Activated effector memory CD4-positive, alpha-beta T cell treated with anti-CD3 and anti-CD28 coated beads, Interleukin-2, amount 50 U/mL, for 16 hours (primary cell): Measurements from ENCODE around the gene BCL7C.

ENCODE experiments used
- DNase-seq: peaks from one replicate; pipeline ENCODE4 v3.0.0-alpha.2; 2020

BCL7C gene

DNA sequence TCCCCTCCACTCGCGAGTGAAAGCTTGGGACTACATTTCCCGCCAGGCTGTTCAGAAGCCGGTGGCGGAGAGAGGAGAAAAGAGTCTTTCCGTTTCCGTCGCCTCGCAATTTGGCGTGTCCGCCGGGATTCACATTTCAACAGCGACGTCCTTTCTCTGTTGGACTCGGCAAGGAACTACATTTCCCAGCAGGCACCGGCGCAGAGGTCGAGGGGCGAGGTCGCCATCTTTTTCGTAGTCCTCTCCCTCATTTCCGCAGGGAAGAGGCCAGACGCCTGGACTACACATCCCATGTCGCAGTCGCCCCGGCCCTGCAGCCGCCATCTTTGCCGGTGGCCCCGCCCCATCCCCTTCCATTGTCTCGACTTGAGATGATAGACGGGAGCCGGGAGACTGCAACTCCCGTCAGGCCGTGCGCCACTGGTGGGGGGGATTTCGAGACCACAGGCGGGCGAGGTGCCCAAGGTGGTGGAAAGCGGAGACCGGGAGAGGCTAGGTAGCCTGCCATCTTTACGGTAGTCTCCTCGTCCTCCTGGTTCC lies 28.6 kb upstream of the BCL7C start:
- peak; percentile 100 for DNase-seq

DNA sequence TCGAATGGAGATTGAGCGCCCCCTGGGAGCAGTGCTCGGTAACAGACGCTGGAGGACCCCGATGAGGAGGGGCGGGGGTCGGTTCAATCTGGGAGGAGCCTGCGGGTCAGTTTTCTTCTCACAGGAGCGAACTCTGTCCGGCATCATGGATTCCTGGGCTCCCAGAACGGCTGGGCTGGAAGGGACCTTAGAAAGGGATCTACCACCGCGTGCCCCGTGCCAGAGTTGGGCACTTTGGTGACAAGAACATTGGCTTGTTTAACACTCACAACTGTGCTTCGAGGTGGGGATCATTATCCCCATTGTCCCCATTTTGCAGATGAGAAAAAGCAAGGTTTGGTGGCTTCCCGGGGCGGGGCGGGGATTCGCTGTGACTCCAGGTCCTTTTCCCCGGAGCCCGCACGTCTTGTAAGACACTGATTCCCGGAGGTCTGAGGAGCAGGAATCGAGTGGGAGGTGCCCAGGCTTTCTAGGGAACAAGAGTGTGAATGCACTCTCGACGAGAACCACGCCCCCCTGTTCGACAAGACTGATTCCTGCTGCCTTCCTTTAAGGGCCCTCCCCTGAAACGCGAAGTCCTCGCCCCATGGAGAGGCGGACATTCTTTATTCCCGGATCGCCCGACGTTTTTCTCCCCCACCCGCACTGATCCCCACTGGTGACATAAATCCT lies 28.0 kb upstream of the BCL7C start:
- peak; percentile 94 for DNase-seq

DNA sequence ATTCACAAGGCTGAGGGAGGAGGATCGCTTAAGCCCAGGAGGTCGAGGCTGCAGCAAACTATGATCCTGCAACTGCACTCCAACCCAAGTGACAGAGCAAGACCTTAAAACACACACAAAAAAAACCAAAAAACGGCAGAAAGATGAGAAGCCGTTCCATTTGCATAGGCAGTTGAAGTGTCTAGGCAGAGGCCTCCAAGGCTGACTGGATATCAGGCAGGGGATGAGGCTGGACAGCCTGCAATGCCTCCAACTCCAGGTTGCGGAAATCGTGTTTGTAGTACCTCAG lies 27.5 kb upstream of the BCL7C start:
- DNase-seq = no peak

DNA sequence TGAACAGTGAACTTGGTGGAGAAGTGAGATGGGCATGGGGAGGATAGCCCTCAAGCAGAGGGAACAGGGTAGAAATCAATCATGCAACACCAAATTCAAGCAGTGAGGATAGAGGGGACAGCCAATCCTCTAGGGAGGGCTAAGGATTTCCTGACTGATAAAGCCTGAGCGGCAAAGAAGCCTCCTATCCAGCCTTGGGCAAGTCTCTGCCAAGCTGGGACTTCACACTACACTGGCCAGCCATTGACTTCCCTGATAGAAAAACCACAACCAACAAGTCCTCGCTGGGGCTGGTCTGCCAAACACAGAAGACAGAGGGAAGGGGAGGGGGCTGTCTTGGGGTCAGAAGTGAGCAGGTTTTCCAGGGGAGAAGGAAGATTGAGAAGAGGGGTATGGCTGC lies 27.0 kb upstream of the BCL7C start:
- no peak for DNase-seq

DNA sequence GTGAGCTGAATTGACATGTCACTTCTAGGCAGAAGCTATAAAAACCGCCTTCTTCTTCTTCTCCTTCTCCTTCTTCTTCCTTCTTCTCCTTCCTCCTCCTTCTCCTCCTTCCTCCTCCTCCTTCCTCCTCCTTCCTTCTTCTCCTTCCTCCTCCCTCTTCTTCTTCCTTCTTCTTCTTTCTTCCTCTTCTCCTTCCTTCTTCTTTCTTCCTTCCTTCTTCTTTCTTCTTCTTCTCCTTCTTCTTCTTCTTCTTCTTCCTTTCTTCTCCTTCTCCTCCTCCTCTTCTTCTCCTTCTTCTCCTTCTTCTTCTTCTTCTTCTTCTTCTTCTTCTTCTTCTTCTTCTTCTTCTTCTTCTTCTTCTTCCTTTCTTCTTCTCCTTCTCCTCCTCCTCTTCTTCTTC lies 24.7 kb upstream of the BCL7C start:
- DNase-seq = no peak

DNA sequence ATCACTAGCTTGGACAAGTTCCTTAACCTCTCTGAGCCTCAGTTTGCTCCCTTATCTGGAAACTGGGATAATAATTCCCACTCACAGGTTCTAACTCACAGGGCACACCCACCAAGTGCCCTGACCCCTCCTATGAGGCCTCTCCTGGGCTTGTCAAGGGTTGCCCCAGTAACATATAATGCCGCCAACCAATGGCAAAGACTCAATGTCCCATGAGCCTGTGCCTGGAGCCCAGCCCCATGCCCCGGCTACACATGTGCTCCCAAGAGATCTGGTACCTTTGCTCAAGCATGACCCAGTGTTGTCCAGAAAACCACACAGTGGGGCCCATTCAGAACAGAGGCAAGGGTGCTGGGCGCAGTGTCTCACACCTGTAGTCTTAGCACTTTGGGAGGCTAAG lies 21.0 kb upstream of the BCL7C start:
- DNase-seq = no peak

DNA sequence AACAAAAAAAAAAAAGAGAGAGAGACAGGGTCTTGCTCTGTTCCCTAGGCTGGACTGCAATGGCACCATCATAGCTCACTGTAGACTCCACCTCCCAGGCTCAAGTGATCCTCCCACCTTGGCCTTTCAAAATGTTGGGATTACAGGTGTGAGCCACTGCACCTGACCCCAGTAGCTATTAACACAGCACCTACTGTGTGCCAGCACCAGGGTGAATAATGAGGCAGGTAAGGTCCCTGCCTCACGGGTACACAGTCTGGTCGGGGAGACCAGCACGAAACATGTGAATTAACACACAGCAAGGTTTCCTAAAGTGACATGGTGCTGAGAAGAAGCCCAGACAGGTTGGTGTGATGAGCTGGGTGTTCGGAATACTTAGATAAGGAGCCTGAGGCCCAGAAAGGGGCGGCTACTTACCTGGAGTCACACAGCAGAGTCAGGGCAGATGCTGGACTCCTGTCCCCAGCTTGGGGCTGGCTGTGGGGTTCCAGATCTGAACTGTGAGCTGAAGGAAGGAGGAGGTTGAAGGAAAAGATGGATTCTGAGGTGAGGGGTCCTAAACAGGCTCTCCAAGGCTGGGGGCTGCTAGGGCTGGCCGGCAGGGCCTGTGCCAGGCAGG lies 19.0 kb upstream of the BCL7C start:
- DNase-seq = no peak

DNA sequence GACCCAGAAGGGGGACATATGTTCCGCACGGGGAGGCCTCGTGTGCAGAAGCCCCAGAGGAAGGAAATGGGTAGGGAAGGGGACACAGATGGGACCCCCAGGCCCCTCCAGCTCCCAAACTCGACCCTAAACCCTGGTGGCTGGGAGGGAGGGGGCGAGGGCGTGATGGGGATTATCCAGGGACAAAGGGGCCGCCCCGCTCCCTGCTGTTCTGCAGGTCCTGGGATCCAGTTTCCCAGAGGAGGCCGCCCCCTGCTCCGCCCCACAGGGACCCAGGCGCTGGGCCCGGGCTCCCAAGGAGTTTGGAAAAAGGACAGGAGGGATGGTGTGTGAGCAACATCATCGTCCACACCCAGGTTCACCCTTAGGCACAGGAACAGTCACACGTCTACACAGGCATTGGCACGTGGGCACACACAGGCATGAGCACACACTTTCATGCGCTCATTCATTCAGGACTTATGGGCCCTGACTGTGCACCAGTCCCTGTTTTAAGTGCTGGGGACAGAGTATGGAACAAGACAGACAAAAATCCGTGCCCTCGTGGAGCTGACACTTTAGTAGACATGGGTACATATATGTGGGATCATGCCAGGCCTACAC lies 16.7 kb upstream of the BCL7C start:
- no peak for DNase-seq

DNA sequence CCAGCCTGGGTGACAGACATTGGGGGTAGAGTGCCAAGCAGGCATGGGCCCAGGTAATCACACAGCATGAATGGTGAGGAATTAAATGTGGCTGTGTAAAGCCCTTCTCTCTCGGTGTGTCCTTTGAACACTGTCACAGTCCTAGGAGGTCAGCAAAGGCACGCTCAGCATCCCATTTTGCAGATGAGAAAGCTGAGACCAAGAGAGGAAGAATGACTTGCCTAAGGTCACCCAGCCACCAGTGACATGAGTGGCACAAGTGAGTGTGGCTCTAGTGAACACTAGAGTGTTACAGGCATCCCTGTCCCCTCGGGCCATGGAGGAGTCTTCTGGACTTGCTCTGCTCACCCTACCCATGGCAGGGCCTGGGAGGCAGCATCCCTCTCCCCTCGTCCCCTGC lies 13.2 kb upstream of the BCL7C start:
- no peak for DNase-seq

DNA sequence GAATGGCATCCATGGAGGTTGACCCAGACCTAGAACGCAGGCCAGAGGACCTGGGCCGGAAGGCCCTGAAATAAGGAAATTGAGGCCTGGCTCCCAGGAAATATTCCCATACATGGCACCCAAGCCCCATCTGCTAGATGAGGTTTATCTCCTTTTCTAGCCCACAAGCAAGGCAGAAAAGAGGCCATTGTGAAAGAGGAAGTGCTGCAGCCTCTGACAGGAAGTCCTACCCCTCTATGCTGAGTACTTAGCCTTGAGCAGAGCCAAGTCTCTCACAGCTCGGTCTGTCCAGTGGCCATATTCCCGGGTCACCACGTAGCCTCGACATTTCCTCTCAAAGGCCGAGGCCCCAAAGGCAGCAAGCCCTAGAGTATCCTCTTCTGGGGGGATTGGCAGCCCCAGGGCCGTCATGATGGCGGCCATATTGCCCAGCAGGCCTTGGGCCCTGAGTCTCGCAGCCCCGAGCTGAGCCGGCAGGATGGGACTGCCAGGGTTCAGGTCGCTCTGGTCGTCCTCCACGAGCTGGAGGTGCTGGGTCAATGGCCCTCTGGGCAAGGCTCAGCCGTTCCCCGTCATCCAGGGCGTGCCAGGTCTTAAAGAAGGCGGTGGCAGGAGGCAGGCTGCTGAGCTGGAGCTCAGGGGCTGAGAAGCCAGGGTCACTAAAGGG lies 10.4 kb upstream of the BCL7C start:
- no peak for DNase-seq

DNA sequence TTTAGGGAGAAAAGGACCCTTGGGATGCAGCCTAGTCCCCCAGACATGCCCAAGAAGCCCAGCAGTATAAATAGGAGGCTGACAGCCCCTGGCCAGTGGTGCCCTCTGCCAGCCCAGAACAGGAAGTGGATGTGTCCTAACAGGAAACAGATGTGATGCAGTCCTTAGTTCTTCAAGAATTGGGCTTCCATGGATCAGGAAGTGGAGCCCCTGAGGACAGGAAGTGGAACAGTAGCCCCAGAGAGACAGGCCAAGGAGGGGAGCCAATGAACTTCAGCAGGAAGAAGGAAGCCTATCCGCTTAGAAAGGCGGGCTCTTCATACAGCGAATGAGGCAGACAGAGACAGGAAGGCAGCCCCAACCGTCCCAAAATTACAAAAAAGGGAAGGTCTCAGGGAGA lies 9.7 kb upstream of the BCL7C start:
- DNase-seq = no peak

DNA sequence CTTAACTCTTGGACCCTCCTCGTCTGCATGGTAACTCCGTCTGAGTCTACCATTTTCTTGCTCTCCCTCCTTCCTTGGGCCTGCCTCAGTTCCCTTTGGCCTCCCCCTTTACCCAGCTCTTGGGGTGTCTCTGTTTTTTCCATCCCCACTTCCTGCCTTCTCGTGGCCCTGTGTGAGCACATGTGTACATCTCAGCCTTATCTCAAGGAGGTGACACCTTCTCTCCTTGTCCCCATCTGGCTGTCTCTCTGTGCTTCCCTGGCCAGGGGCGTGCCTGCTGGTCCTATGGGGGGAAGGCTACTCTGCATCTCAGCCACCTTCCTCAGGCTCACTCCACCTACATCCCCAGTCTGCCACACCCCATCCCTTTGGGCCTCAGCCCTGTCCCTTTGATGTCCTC lies 9.1 kb upstream of the BCL7C start:
- DNase-seq = no peak

DNA sequence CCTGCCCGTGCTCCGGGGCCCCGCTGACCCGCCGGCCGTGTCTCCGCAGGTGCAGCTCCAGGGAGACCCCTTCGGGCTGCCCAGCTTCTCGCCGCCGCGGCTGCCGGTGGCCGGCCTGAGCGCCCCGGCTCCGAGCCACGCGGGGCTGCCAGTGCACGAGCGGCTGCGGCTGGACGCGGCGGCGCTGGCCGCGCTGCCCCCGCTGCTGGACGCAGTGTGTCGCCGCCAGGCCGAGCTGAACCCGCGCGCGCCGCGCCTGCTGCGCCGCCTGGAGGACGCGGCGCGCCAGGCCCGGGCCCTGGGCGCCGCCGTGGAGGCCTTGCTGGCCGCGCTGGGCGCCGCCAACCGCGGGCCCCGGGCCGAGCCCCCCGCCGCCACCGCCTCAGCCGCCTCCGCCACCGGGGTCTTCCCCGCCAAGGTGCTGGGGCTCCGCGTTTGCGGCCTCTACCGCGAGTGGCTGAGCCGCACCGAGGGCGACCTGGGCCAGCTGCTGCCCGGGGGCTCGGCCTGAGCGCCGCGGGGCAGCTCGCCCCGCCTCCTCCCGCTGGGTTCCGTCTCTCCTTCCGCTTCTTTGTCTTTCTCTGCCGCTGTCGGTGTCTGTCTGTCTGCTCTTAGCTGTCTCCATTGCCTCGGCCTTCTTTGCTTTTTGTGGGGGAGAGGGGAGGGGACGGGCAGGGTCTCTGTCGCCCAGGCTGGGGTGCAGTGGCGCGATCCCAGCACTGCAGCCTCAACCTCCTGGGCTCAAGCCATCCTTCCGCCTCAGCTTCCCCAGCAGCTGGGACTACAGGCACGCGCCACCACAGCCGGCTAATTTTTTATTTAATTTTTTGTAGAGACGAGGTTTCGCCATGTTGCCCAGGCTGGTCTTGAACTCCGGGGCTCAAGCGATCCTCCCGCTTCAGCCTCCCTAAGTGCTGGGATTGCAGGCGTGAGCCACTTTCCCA lies 8.4 kb upstream of the BCL7C start:
- DNase-seq = peak; percentile 85

DNA sequence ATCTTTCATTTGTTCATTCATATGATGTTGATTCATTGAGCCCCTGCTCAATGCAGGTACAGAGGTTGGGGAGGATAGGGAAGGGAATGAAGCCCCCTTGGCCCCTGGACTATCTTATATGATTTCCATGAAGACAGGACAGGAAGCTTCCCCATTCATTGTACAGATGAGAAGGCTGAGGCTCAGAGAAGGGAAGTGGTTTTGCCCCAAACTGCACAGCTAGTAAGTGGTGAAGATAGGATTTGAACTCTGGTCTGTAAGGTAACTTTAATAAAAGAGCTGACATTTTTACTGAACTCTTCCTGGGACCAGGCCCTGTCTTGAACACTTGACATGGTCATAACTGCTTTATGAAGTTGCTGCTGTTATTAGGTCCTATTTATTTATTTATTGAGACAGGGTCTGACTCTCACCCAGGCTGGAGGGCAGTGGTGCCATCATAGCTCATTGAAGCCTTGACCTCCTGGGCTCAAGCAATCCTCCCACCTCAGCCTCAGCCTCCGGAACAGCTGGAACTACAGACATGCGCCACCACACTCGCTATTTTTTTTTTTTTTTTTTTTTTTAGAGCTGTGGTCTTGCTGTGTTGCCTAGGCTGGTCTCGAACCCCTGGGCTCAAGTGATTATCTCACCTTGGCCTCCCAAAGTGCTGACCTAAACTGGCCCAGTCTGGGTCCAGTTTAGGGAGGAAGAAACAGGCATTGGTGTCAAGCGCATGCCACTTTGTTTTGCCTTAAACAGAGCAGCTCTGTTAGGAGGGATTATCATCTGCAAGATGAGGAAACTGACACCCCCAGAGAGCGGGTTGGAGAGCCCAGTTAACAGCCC lies 7.5 kb upstream of the BCL7C start:
- no peak for DNase-seq

DNA sequence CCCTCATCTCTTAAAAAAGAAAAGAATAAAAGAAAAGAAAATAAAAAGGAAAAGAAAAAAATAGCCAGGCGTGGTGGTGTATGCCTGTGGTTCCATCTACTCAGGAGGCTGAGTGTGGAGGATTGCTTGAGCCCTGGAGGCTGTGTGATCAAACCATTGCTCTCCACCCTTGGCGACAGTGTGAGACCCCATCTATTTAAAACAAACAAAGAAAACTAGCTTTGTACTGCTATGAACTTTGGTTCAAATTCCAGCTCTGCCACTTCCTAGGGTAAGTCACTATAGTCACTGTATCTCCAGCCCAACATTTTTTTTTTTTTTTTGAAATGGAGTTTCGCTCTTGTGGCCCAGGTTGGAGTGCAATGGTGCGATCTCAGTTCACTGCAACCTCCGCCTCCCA lies 6.7 kb upstream of the BCL7C start:
- DNase-seq = no peak

DNA sequence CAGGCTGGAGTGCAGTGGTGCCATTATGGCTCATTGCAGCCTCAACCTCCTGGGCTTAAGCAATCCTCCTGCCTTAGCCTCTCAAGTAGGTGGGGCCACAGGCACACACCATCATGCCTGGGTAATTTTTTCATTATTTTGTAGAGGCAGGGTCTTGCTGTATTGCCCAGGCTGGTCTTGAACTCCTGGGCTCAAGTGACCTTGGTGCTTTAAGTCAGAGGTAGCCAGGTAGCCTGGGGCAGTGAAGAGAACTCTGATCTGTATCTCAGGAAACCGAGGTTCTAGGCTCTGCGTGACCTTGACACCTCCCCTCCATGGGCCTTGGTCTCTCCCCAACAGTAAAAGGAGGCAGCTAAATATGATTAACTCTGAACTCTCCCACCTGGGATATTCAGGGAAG lies 5.9 kb upstream of the BCL7C start:
- no peak for DNase-seq

DNA sequence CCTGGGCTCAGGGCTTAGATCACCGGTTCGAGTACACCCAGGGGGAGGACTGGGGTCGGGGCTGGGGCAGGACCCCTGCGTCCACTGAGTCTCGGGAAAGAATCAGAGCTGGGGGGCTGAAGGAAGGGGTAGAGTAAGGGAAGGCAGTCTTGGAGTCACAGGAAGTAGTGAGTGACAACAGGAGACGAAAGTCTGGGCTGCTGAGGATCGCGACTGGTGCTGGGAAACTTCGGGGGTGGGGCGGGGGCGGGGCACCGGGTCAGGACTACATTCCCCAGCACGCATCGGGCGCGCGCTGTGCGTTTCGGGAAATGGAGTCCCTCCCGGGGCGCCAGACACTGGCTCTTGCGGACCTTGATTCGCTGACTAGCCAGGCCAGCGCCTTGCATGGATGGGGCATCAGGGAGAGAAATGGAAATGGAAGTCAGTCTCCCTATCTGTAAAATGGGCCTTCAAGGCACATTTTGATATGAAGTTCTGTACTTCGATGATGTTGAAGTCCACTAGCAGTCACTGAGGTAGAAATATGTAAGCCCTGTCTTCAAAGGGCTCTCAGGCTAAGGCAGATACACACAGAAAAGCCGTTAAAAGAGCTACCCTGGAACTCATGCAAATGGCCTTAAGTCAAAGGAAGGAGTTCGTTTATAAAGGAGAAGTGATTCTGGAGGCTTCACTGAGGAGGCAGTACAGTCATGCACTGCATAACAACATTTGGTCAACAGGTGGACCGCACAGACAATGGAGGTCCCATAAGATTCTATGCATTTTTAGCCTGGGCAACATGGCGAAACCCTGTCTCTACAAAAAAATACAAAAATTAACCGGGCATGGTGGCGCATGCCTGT lies 3.2 kb upstream of the BCL7C start:
- DNase-seq = peak; percentile 93

DNA sequence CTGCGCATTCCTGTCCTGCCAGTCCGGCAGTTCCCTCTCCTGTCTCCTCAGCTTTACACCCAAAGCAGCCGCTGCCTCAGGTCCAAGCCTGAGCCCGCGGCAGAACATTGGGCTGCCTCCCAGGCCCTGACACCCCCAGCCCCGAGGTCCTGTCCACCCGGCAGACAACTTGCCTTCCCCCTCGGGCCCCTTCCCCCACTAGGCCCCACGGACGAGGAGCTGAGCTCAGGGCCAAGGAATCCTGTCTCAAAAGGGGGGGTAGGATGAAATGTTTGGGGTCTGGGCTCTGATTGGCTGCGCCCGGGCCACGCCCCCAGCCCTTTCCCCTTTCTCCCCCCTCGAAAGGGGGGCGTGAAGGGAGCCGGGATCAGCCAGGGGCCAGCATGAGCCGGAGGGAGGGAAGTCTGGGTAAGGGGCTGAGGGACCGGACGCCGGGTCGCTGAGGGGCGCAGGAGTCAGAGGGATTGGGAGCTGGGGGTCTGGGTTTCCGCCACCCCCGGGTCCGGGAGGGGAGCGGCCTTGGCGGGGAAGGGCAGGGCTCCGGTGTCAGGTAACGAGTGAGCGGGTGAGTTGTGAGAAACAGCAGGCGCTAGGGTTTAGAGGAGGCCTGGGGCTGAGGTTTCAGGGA lies 2.5 kb upstream of the BCL7C start, which contains the start of gene CTF1:
CTF1 (plus strand) TSS at position 354 of the 628 bp plus-strand sequence; CDS start at position 384, 30 bp downstream.
- no peak for DNase-seq

DNA sequence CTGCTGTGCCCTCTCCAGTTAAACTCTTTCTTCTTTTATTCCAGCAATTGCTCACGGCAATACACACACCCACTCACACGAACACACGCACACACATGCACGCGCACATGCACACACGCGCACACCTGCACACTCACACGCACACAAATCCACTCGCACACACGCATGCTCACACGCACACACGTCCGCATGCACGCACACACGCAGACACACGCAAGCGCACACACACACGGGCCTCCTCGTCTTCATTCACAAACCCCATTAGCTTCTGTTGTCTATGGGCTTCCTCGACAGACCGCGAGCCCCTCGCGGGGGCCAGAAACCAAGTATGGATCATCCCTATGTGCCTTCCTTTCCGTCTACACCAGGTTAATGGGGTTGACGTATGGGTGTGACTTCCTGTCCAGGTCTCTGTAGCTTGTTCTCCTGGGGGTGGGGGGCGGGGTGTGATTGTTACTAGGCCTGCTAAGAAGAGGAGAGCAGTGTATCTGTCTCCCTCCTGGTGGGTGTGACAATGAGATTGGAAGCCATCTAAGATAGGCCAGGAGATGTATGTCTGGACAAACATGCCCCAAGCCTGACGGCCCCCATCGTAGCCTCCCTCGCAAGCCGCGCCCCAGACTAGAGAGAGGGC lies 1.9 kb upstream of the BCL7C start:
- DNase-seq = no peak
